Gastrocnemius medialis (tissue), 4 donors: ENCODE data around the gene KLC3.

Experiments used
- CTCF ChIP-seq, 5 experiments: fragments of 450-650 bp in 3 of 5; fragments of 200-600 bp in 2 of 5; sonication (generic) in 2 of 5; IDR thresholded peaks in 4 of 5; conservative IDR thresholded peaks in 1 of 5; 1 replicate in 4 of 5; 2 replicates in 1 of 5; pipeline ENCODE4 v1.5.1; 2016 to 2019; ENCODE audit warnings: antibody characterized with exemption in 5 of 5, mild to moderate bottlenecking in 3 of 5, moderate library complexity in 3 of 5
- POLR2A ChIP-seq, 2 donors: fragments of 450-650 bp; IDR thresholded peaks; one replicate each; pipeline ENCODE4 v1.6.1; 2017; ENCODE audit warnings: antibody characterized with exemption in 2 of 2, mild to moderate bottlenecking in 2 of 2, moderate library complexity in 2 of 2

DNA sequence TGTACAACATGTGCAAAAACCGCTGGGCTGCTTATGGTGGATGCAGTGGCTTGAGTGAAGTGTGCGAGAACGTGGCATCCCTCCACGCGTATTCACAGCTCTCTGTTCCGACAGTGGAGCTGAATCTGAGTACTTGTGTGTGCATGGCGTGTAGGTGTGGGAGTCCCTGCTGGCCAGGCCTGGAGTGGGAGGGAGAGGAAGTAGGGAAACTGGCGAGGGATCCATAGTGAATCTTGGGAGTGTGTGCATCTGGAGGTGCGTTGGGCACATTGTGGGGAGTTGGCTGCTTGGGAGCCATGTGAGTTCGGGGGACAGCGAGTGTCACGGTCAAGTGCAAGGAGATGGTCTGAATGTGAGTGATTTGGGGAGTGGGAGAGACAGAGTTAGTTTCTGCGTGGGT is 2.4 kb downstream of the KLC3 start:
- TF ChIP-seq CTCF (IDR thresholded peaks at IDR 0.05 in 4 of 5, conservative IDR thresholded peaks at IDR 0.05 in 1 of 5), result no peak
- TF ChIP-seq POLR2A (IDR thresholded peaks at IDR 0.05), result no peak
